Measurements from ENCODE around the gene AFAP1L1.
A peak's percentile ranks its signal among the peaks of the same experiment; 100 is the strongest.

The AFAP1L1 gene

DNA sequence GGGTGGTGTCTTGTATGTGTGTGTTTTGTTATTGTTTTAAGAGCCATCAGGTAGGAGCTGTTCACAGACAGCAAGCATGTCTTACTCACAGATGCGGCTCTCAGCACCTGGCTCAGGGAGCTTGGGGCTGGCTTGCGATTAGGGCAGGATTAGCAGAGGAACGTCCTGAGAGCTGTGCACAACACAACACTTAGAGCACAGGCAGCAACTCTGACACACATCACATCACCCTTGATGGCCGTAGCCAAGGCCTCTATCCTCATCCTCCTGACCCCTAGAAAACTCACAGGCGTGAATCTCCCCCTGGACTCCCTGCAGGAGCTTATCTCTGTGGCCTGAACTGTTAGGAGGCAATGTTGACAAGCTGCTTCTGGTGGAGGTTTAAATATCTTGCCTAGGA is 114.5 kb downstream of the AFAP1L1 start:
- Histone ChIP-seq H3K23ac (ENCODE audit: low read length in 2 of 2) (no peak overlapping the region), H2BK12ac (ENCODE audit: low read length in 2 of 2) (peak overlapping the region; percentile 57 to 87), H3K4me3 (ENCODE audit: insufficient read depth in 1 of 2, low read depth in 1 of 2, low read length in 2 of 2) (no peak overlapping the region), H4K91ac (ENCODE audit: low read length) (peak overlapping the region; percentile 87), H3K14ac (ENCODE audit: low read length in 2 of 2) (no peak overlapping the region), H3K4me2 (ENCODE audit: low read length, poor library complexity, severe bottlenecking) (no peak overlapping the region), H2AFZ (ENCODE audit: low read depth, low read length) (no peak overlapping the region), H2BK5ac (ENCODE audit: low read depth, low read length, poor library complexity, severe bottlenecking) (no peak overlapping the region), H2BK15ac (ENCODE audit: low read depth, poor library complexity, severe bottlenecking) (peak overlapping the region; percentile 75), H3K4ac (ENCODE audit: low read depth in 1 of 2, low read length in 2 of 2) (peak overlapping the region; percentile 92 to 94), H3K9me3 (ENCODE audit: control insufficient read depth, low read length) (no peaks in the 10 kb centered on the region), H3K4me1 (ENCODE audit: control insufficient read depth, insufficient read depth, low read depth, low read length) (peaks cover 15% of the 10 kb centered on the region), H4K8ac (ENCODE audit: low read length) (peak overlapping the region; percentile 92), H3K79me1 (replicated peaks; ENCODE audit: low read length, poor library complexity, severe bottlenecking) (no peaks in the 10 kb centered on the region), H3K27ac (ENCODE audit: low read length, poor library complexity, severe bottlenecking) (no peak overlapping the region), H3K36me3 (ENCODE audit: control insufficient read depth in 1 of 2, insufficient read depth in 2 of 2, low read depth in 1 of 2, low read length in 2 of 2) (no peaks in the 10 kb centered on the region), H3K9ac (ENCODE audit: low read length) (no peak overlapping the region), H2AK5ac (ENCODE audit: low read length, severe bottlenecking) (no peak overlapping the region), H2BK120ac (ENCODE audit: low read depth, low read length) (peak overlapping the region; percentile 90), H3K18ac (ENCODE audit: low read depth in 1 of 2, low read length in 2 of 2) (peak overlapping the region; percentile 65 to 83), H3K27me3 (ENCODE audit: control insufficient read depth in 1 of 2, insufficient read depth in 1 of 2, low read length in 2 of 2) (no peaks in the 10 kb centered on the region)
- WGBS = 29% methylated on average over 4 of the region's 5 CpGs
- DNase-seq = peak; percentile 60

DNA sequence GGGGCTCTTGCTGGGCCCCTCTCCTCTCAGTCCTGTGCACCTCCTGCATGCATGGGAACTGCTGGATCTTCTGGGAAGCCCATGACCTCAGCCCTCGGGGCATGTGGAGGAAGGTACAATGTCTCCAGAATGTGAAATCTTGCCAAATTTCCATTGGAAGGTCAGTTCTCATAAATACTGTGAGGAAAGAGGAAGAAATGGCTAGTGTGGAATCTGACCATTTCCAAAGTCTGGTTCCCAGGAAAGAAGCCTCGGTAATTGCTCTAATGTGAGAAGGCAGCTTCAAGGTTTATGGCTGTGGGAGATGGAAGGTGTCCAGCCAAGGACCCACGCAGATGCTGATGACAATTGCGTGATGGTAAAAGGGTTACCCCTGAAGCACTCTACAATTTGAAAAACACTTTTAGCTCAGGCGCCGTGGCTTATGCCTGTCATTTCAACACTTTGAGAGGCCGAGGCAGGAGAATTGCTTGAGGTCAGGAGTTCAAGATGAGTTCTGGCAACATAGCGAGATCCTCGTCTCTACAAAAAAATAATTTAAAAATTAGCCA is 115.5 kb downstream of the AFAP1L1 start:
- no peak overlapping the region for H2AFZ ChIP-seq (ENCODE audit: low read depth, low read length)
- H4K8ac ChIP-seq (ENCODE audit: low read length) = peak overlapping the region; percentile 28
- H2AK5ac ChIP-seq (ENCODE audit: low read length, severe bottlenecking) = no peak overlapping the region
- no peak overlapping the region for H3K23ac ChIP-seq (ENCODE audit: low read length in 2 of 2)
- H2BK15ac ChIP-seq (ENCODE audit: low read depth, poor library complexity, severe bottlenecking) = peak overlapping the region; percentile 4
- peak overlapping the region; percentile 25 to 81 for H3K18ac ChIP-seq (ENCODE audit: low read depth in 1 of 2, low read length in 2 of 2)
- H3K27me3 ChIP-seq (ENCODE audit: control insufficient read depth in 1 of 2, insufficient read depth in 1 of 2, low read length in 2 of 2) = no peaks in the 10 kb centered on the region
- peak overlapping the region; percentile 90 for H2BK120ac ChIP-seq (ENCODE audit: low read depth, low read length)
- H3K79me1 ChIP-seq (replicated peaks; ENCODE audit: low read length, poor library complexity, severe bottlenecking) = no peaks in the 10 kb centered on the region
- peak overlapping the region; percentile 87 to 91 for H2BK12ac ChIP-seq (ENCODE audit: low read length in 2 of 2)
- H4K91ac ChIP-seq (ENCODE audit: low read length) = peak overlapping the region; percentile 70
- DNase-seq = peak; percentile 95
- H3K9me3 ChIP-seq (ENCODE audit: control insufficient read depth, low read length) = no peaks in the 10 kb centered on the region
- H3K9ac ChIP-seq (ENCODE audit: low read length) = no peak overlapping the region
- no peak overlapping the region for H3K27ac ChIP-seq (ENCODE audit: low read length, poor library complexity, severe bottlenecking)
- WGBS = 26% methylated on average over 9 of the region's 9 CpGs
- no peak overlapping the region for H2BK5ac ChIP-seq (ENCODE audit: low read depth, low read length, poor library complexity, severe bottlenecking)
- H3K4me2 ChIP-seq (ENCODE audit: low read length, poor library complexity, severe bottlenecking) = no peak overlapping the region
- H3K4ac ChIP-seq (ENCODE audit: low read depth in 1 of 2, low read length in 2 of 2) = peak overlapping the region; percentile 42 to 69
- no peak overlapping the region for H3K4me3 ChIP-seq (ENCODE audit: insufficient read depth in 1 of 2, low read depth in 1 of 2, low read length in 2 of 2)
- peaks cover 13% of the 10 kb centered on the region for H3K4me1 ChIP-seq (ENCODE audit: control insufficient read depth, insufficient read depth, low read depth, low read length)
- H3K14ac ChIP-seq (ENCODE audit: low read length in 2 of 2) = peak overlapping the region in 1 of 2 experiments; percentile 23
- no peaks in the 10 kb centered on the region for H3K36me3 ChIP-seq (ENCODE audit: control insufficient read depth in 1 of 2, insufficient read depth in 2 of 2, low read depth in 1 of 2, low read length in 2 of 2)

DNA sequence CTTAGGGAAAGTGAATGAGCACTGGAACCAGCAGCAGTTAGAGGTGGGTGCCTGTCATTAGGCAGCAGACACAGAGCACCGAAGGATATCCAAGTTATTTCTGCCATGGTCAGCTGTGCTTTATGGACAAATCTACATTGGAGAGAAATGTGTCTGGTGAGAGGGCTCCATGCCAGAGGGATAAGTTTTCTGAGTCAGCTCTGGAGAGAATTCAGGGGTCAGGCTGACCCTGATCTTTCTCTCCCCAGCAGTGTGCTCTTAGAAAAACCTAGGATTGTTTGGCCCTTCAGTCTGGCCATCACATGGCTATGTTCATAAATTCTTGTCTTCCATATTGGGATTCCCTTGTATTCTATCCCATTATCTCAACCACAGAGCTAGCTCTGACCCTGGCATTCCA is 116.3 kb downstream of the AFAP1L1 start:
- 0% methylated on average over 1 of the region's 1 CpG for WGBS
- Histone ChIP-seq H3K18ac (ENCODE audit: low read depth in 1 of 2, low read length in 2 of 2) (peak overlapping the region; percentile 81 to 96), H3K9me3 (ENCODE audit: control insufficient read depth, low read length) (no peaks in the 10 kb centered on the region)

GRCh38 chr5:149388498-149389190 is 117.0 kb downstream of the AFAP1L1 start:
- no peak overlapping the region for H2BK5ac ChIP-seq (ENCODE audit: low read depth, low read length, poor library complexity, severe bottlenecking)
- peak overlapping the region; percentile 87 for H4K91ac ChIP-seq (ENCODE audit: low read length)
- H3K18ac ChIP-seq (ENCODE audit: low read depth in 1 of 2, low read length in 2 of 2) = peak overlapping the region; percentile 73 to 99
- no peaks in the 10 kb centered on the region for H3K36me3 ChIP-seq (ENCODE audit: control insufficient read depth in 1 of 2, insufficient read depth in 2 of 2, low read depth in 1 of 2, low read length in 2 of 2)
- 88% methylated on average over 6 of the region's 7 CpGs for WGBS
- H3K9ac ChIP-seq (ENCODE audit: low read length) = no peak overlapping the region
- H2BK15ac ChIP-seq (ENCODE audit: low read depth, poor library complexity, severe bottlenecking) = peak overlapping the region; percentile 6
- no peaks in the 10 kb centered on the region for H3K27me3 ChIP-seq (ENCODE audit: control insufficient read depth in 1 of 2, insufficient read depth in 1 of 2, low read length in 2 of 2)
- peak overlapping the region; percentile 21 to 82 for H3K14ac ChIP-seq (ENCODE audit: low read length in 2 of 2)
- no peak overlapping the region for H2AFZ ChIP-seq (ENCODE audit: low read depth, low read length)
- peak overlapping the region; percentile 90 to 97 for H3K4ac ChIP-seq (ENCODE audit: low read depth in 1 of 2, low read length in 2 of 2)
- H4K8ac ChIP-seq (ENCODE audit: low read length) = peak overlapping the region; percentile 67
- H3K4me1 ChIP-seq (ENCODE audit: control insufficient read depth, insufficient read depth, low read depth, low read length) = peaks cover 9% of the 10 kb centered on the region
- peak; percentile 52 for DNase-seq
- H2AK5ac ChIP-seq (ENCODE audit: low read length, severe bottlenecking) = no peak overlapping the region
- no peak overlapping the region for H3K4me2 ChIP-seq (ENCODE audit: low read length, poor library complexity, severe bottlenecking)
- no peaks in the 10 kb centered on the region for H3K9me3 ChIP-seq (ENCODE audit: control insufficient read depth, low read length)
- H3K4me3 ChIP-seq (ENCODE audit: insufficient read depth in 1 of 2, low read depth in 1 of 2, low read length in 2 of 2) = no peak overlapping the region
- peak overlapping the region in 1 of 2 experiments; percentile 30 for H3K23ac ChIP-seq (ENCODE audit: low read length in 2 of 2)
- no peaks in the 10 kb centered on the region for H3K79me1 ChIP-seq (replicated peaks; ENCODE audit: low read length, poor library complexity, severe bottlenecking)
- H2BK120ac ChIP-seq (ENCODE audit: low read depth, low read length) = peak overlapping the region; percentile 75
- no peak overlapping the region for H3K27ac ChIP-seq (ENCODE audit: low read length, poor library complexity, severe bottlenecking)
- H2BK12ac ChIP-seq (ENCODE audit: low read length in 2 of 2) = peak overlapping the region; percentile 22 to 100

More for the DNA sequence above, 116.3 kb downstream of the AFAP1L1 start:
- no peak overlapping the region for H2BK15ac ChIP-seq (ENCODE audit: low read depth, poor library complexity, severe bottlenecking)
- no peak overlapping the region for H3K4me2 ChIP-seq (ENCODE audit: low read length, poor library complexity, severe bottlenecking)
- no peaks in the 10 kb centered on the region for H3K79me1 ChIP-seq (replicated peaks; ENCODE audit: low read length, poor library complexity, severe bottlenecking)
- peak overlapping the region; percentile 83 for H2BK120ac ChIP-seq (ENCODE audit: low read depth, low read length)
- no peak overlapping the region for H2AFZ ChIP-seq (ENCODE audit: low read depth, low read length)
- no peak overlapping the region for H3K23ac ChIP-seq (ENCODE audit: low read length in 2 of 2)
- peak overlapping the region; percentile 31 for H3K9ac ChIP-seq (ENCODE audit: low read length)
- peak overlapping the region; percentile 56 for H3K27ac ChIP-seq (ENCODE audit: low read length, poor library complexity, severe bottlenecking)
- peak; percentile 91 for DNase-seq
- H2BK5ac ChIP-seq (ENCODE audit: low read depth, low read length, poor library complexity, severe bottlenecking) = no peak overlapping the region
- peak overlapping the region; percentile 20 for H4K91ac ChIP-seq (ENCODE audit: low read length)
- no peaks in the 10 kb centered on the region for H3K36me3 ChIP-seq (ENCODE audit: control insufficient read depth in 1 of 2, insufficient read depth in 2 of 2, low read depth in 1 of 2, low read length in 2 of 2)
- no peak overlapping the region for H2AK5ac ChIP-seq (ENCODE audit: low read length, severe bottlenecking)
- peak overlapping the region in 1 of 2 experiments; percentile 91 for H3K4ac ChIP-seq (ENCODE audit: low read depth in 1 of 2, low read length in 2 of 2)
- peak overlapping the region in 1 of 2 experiments; percentile 11 for H3K4me3 ChIP-seq (ENCODE audit: insufficient read depth in 1 of 2, low read depth in 1 of 2, low read length in 2 of 2)
- peaks cover 10% of the 10 kb centered on the region for H3K4me1 ChIP-seq (ENCODE audit: control insufficient read depth, insufficient read depth, low read depth, low read length)
- H3K27me3 ChIP-seq (ENCODE audit: control insufficient read depth in 1 of 2, insufficient read depth in 1 of 2, low read length in 2 of 2) = no peaks in the 10 kb centered on the region
- peak overlapping the region in 1 of 2 experiments; percentile 37 for H3K14ac ChIP-seq (ENCODE audit: low read length in 2 of 2)
- H2BK12ac ChIP-seq (ENCODE audit: low read length in 2 of 2) = peak overlapping the region; percentile 33 to 98
- H4K8ac ChIP-seq (ENCODE audit: low read length) = peak overlapping the region; percentile 5
